K562 (cell line): Measurements from ENCODE around the gene OSM. TPM values are rescaled to one million over a fixed set of nuclear protein-coding genes. Genes with fewer than 3 reads are reported as not detected.

Experiments used
- ARNT ChIP-seq, 2 experiments: fragments of 450-650 bp; IDR thresholded peaks; 2 replicates each; pipeline ENCODE4 v1.6.1; 2016; ENCODE audit warnings: mild to moderate bottlenecking in 1 of 2
- BDP1 ChIP-seq: IDR thresholded peaks from 3 replicates; pipeline ENCODE4 v1.6.1; 2011; ENCODE audit not compliant: insufficient read length, insufficient read depth
- GTF2F1 ChIP-seq: IDR thresholded peaks from 2 replicates; pipeline ENCODE4 v1.6.1; 2011; ENCODE audit warnings: low read depth, low read length, improper control_type of control experiment
- MAZ ChIP-seq, 2 experiments: fragments of 450-650 bp in 1 of 2; sonication (generic) in 1 of 2; formaldehyde crosslinking; IDR thresholded peaks in 1 of 2; conservative IDR thresholded peaks in 1 of 2; 2 replicates each; pipeline versions ENCODE4 v1.4.0 to v1.5.0; 2020; ENCODE audit warnings: mild to moderate bottlenecking in 1 of 2, missing genetic modification reagents in 1 of 2
- MCM3 ChIP-seq: fragments of 450-650 bp; IDR thresholded peaks from 2 replicates; pipeline ENCODE4 v1.6.1; 2016
- OTX1 ChIP-seq: fragments of 450-650 bp; formaldehyde crosslinking; IDR thresholded peaks from 2 replicates; pipeline ENCODE4 v1.4.0; 2022; ENCODE audit warnings: mild to moderate bottlenecking
- PHF20 ChIP-seq: fragments of 450-650 bp; IDR thresholded peaks from 2 replicates; pipeline ENCODE4 v1.6.1; 2018; ENCODE audit not compliant: partially characterized antibody
- POLR2G ChIP-seq: fragments of 200-400 bp; formaldehyde crosslinking; IDR thresholded peaks from 2 replicates; pipeline ENCODE4 v1.6.1; 2017; ENCODE audit warnings: low read depth, mild to moderate bottlenecking, antibody characterized with exemption, low read length, moderate library complexity
- POLR3A ChIP-seq: IDR thresholded peaks from 2 replicates; pipeline ENCODE4 v1.6.1; 2011; ENCODE audit warnings: borderline replicate concordance, mild to moderate bottlenecking, moderate library complexity; ENCODE audit not compliant: insufficient read length, insufficient read depth; ENCODE audit errors: extremely low read depth
- RBBP5 ChIP-seq: fragments of 200-600 bp; sonication (generic); IDR thresholded peaks from 2 replicates; pipeline ENCODE4 v1.6.1; 2012; ENCODE audit warnings: borderline replicate concordance, mild to moderate bottlenecking, low read length, control low read depth, inconsistent platforms; ENCODE audit not compliant: insufficient read depth, poor library complexity, severe bottlenecking
- SIN3B ChIP-seq: fragments of 450-650 bp; IDR thresholded peaks from 2 replicates; pipeline ENCODE4 v1.6.1; 2017; ENCODE audit warnings: low read depth, mild to moderate bottlenecking, moderate library complexity
- SLC30A9 ChIP-seq: fragments of 250-450 bp; sonication (Bioruptor Pico); IDR thresholded peaks from 2 replicates; pipeline ENCODE4 v1.8.0; 2022; ENCODE audit warnings: mild to moderate bottlenecking, moderate library complexity
- ZNF143 ChIP-seq: sonication (generic); formaldehyde crosslinking; IDR thresholded peaks from 2 replicates; pipeline ENCODE4 v1.9.0; 2022; ENCODE audit warnings: mild to moderate bottlenecking, missing genetic modification reagents
- ZNF174 ChIP-seq: fragments of 250-450 bp; sonication (Bioruptor Pico); IDR thresholded peaks from 2 replicates; pipeline ENCODE4 v1.4.0; 2020; ENCODE audit warnings: mild to moderate bottlenecking
- ZNF23 ChIP-seq: fragments of 250-450 bp; sonication (Bioruptor Pico); IDR thresholded peaks from 2 replicates; pipeline ENCODE4 v1.4.0; 2020; ENCODE audit warnings: mild to moderate bottlenecking
- ZNF24 ChIP-seq: fragments of 450-650 bp; IDR thresholded peaks from 2 replicates; pipeline ENCODE4 v1.6.1; 2016
- ZNF408 ChIP-seq: fragments of 250-450 bp; sonication (Bioruptor Pico); IDR thresholded peaks from 2 replicates; pipeline ENCODE4 v1.4.0; 2020; ENCODE audit warnings: low read depth, mild to moderate bottlenecking, moderate library complexity
- polyA plus RNA-seq, 8 experiments: library from polyadenylated mRNA; depleted of rRNA in 4 of 8; stranded (reverse) in 5 of 8; unstranded in 3 of 8; fragments of >200 nt; fragmentation: Nextera tagmentation in 2 of 8; fragmentation: Illumina TruSeq in 1 of 8; extraction: Ambion mirVana in 2 of 8; extraction: Trizol in 1 of 8; gene quantifications; 2 replicates each; pipeline versions ENCODE4 v1.2.1 to v1.2.3, GENCODE V29; 2011 to 2014; ENCODE audit warnings: inconsistent platforms in 1 of 8, missing spikeins in 1 of 8
- total RNA-seq, 7 experiments: library from RNA; depleted of rRNA in 6 of 7; stranded (reverse); fragments of >200 nt in 6 of 7; fragmentation: Illumina TruSeq in 2 of 7; extraction: Trizol in 2 of 7; gene quantifications; 2 replicates each; pipeline versions ENCODE4 v1.2.1 to v1.2.3, GENCODE V29; 2011 to 2021; ENCODE audit warnings: low replicate concordance in 1 of 7
- TF ChIP-seq, protein P1 (sequence below): fragments of 250-450 bp; sonication (Bioruptor Pico); IDR thresholded peaks from 2 replicates; pipeline ENCODE4 v1.4.0; 2020; ENCODE audit warnings: mild to moderate bottlenecking, moderate library complexity
- TF ChIP-seq, protein P2 (sequence below): fragments of 450-650 bp; formaldehyde crosslinking; IDR thresholded peaks from 2 replicates; pipeline ENCODE4 v1.4.0; 2020; ENCODE audit warnings: mild to moderate bottlenecking, moderate library complexity
- TF ChIP-seq, protein P3 (sequence below): fragments of 250-450 bp; sonication (Bioruptor Pico); IDR thresholded peaks from 2 replicates; pipeline ENCODE4 v1.4.0; 2020
- TF ChIP-seq, protein P4 (sequence below): fragments of 450-650 bp; IDR thresholded peaks from 2 replicates; pipeline ENCODE4 v1.6.1; 2016; ENCODE audit warnings: borderline replicate concordance

The OSM gene
- total and polyA plus RNA-seq, 9 of the 15 experiments (the other 6 are each of a cell fraction or from before 2014, with no cell fraction given): 0.22 TPM; not detected in 8

DNA sequence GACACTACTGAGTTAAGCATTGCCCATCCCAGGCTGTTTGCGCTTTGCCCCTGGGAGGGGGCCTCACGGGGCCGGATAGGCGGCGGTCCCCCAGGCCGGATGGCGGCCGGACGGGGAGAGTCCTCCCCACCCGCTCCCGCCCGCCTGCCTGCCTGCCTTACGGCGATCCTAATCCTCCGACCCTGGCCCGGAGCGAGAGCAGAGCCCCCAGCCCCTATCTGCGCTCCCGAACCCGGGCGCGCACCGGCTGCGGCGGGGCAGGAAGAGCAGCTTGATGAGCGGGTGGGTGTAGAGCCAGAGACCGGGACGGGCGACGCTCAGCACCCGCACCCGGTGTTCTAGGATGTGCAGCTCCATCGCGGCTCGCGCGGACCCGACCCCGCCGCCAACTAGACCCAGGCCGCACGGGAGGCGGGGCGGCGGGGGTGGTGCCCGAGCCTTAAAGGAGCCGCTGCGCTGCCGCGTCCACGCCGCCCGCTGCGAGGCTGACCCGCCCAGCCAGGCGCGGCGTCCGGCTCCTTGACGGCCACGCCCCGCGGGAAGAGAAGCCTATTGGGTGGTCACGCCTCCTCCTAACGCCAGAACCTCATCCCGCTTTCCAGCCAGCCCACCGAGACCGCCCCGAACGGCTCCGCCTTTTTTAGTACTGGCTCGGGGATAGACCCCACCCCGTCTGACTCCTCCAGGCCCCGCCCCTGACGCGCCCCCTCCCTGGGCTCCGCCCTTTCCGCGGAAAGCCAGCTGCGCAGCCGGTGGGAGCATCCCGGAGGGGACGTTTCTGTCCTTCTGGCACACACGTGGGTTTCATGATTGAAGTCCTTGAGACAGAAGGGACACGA, 22.7 kb upstream of the OSM start, which contains the start of gene CASTOR1 (continued):
- TF ChIP-seq, protein P1, sequence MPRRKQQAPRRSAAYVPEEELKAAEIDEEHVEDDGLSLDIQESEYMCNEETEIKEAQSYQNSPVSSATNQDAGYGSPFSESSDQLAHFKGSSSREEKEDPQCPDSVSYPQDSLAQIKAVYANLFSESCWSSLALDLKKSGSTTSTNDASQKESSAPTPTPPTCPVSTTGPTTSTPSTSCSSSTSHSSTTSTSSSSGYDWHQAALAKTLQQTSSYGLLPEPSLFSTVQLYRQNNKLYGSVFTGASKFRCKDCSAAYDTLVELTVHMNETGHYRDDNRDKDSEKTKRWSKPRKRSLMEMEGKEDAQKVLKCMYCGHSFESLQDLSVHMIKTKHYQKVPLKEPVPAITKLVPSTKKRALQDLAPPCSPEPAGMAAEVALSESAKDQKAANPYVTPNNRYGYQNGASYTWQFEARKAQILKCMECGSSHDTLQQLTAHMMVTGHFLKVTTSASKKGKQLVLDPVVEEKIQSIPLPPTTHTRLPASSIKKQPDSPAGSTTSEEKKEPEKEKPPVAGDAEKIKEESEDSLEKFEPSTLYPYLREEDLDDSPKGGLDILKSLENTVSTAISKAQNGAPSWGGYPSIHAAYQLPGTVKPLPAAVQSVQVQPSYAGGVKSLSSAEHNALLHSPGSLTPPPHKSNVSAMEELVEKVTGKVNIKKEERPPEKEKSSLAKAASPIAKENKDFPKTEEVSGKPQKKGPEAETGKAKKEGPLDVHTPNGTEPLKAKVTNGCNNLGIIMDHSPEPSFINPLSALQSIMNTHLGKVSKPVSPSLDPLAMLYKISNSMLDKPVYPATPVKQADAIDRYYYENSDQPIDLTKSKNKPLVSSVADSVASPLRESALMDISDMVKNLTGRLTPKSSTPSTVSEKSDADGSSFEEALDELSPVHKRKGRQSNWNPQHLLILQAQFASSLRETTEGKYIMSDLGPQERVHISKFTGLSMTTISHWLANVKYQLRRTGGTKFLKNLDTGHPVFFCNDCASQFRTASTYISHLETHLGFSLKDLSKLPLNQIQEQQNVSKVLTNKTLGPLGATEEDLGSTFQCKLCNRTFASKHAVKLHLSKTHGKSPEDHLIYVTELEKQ (CRISPR knock-in tag): no peak
- TF ChIP-seq OTX1 (CRISPR knock-in tag) (no peak), ZNF408 (CRISPR knock-in tag) (no peak), ARNT (IDR thresholded peaks at IDR 0.05) (no peak), MCM3 (no peak), RBBP5 (no peak), MAZ (CRISPR knock-in tag; conservative IDR thresholded peaks at IDR 0.05 in 1 of 2, IDR thresholded peaks at IDR 0.05 in 1 of 2) (no peak), SIN3B (no peak), POLR2G (peak; percentile 79), ZNF174 (CRISPR knock-in tag) (no peak), ZNF24 (no peak), PHF20 (no peak), ZNF143 (CRISPR knock-in tag) (no peak), GTF2F1 (no peak), ZNF23 (CRISPR knock-in tag) (no peak), POLR3A (no peak), BDP1 (no peak), SLC30A9 (no peak)
- TF ChIP-seq, protein P2, sequence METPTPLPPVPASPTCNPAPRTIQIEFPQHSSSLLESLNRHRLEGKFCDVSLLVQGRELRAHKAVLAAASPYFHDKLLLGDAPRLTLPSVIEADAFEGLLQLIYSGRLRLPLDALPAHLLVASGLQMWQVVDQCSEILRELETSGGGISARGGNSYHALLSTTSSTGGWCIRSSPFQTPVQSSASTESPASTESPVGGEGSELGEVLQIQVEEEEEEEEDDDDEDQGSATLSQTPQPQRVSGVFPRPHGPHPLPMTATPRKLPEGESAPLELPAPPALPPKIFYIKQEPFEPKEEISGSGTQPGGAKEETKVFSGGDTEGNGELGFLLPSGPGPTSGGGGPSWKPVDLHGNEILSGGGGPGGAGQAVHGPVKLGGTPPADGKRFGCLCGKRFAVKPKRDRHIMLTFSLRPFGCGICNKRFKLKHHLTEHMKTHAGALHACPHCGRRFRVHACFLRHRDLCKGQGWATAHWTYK (CRISPR knock-in tag): no peak
- TF ChIP-seq, protein P3, sequence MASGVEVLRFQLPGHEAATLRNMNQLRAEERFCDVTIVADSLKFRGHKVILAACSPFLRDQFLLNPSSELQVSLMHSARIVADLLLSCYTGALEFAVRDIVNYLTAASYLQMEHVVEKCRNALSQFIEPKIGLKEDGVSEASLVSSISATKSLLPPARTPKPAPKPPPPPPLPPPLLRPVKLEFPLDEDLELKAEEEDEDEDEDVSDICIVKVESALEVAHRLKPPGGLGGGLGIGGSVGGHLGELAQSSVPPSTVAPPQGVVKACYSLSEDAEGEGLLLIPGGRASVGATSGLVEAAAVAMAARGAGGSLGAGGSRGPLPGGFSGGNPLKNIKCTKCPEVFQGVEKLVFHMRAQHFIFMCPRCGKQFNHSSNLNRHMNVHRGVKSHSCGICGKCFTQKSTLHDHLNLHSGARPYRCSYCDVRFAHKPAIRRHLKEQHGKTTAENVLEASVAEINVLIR (CRISPR knock-in tag): no peak
- TF ChIP-seq, protein P4, sequence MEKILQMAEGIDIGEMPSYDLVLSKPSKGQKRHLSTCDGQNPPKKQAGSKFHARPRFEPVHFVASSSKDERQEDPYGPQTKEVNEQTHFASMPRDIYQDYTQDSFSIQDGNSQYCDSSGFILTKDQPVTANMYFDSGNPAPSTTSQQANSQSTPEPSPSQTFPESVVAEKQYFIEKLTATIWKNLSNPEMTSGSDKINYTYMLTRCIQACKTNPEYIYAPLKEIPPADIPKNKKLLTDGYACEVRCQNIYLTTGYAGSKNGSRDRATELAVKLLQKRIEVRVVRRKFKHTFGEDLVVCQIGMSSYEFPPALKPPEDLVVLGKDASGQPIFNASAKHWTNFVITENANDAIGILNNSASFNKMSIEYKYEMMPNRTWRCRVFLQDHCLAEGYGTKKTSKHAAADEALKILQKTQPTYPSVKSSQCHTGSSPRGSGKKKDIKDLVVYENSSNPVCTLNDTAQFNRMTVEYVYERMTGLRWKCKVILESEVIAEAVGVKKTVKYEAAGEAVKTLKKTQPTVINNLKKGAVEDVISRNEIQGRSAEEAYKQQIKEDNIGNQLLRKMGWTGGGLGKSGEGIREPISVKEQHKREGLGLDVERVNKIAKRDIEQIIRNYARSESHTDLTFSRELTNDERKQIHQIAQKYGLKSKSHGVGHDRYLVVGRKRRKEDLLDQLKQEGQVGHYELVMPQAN: 0 out of 2 replicates have a peak, but pooled peaks have one; percentile 25
